ENCODE data around the gene MBD2.

MBD2 gene

DNA sequence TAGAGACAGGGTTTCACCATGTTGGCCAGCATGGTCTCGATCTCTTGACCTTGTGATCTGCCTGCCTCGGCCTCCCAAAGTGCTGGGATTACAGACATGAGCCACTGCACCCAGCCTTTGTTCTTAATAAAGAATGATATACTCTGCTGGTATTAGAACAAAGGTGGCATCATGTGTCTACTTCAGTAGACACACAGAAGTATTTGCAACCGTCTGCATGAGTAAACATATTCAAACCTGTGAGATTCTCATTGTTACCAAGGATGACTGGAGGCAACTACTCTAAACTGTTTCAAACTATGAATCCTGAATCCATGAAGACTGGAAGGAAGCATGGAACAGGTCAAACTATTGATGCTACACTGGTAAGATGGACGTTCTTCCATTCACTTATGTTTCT is 32.1 kb downstream of the MBD2 start:
- no peak for DNase-seq

DNA sequence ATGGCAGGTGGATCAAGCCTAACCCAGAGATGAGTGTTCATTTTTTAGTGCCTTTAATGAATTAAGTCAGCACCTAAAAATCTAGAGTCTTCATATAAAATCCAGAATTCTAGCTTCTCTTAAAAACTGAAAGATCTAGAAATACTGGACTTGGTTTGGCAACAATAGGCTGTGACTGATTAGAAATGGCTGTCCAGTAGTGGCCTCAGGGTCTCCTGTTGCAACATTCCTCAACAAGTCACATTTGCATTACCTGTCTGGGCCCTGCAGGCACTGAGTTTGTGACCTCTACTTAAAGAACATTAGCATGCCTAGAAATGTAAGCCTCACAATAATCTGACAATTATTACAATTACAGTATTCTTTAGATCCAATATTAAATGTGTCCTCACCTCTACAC is 33.1 kb downstream of the MBD2 start:
- no peak for DNase-seq

DNA sequence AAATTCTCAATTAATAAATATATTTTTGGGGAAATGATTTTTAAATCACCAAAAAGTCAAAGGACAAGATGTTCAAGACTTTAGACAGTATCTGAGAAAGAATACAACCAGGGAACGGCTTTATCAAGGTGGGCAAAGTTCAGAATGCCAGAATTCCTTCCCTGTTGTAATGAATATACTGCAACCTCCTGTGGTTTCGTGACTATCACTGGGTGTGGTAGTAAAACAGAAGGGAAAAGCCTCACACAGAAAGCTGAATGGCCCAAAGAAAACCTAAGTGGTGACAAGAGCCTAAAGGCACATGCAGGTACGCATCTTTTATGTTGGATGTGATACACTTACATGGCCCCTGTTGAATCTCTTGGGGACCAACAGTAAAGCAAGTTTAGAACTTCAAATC is 37.1 kb downstream of the MBD2 start:
- DNase-seq, result no peak

DNA sequence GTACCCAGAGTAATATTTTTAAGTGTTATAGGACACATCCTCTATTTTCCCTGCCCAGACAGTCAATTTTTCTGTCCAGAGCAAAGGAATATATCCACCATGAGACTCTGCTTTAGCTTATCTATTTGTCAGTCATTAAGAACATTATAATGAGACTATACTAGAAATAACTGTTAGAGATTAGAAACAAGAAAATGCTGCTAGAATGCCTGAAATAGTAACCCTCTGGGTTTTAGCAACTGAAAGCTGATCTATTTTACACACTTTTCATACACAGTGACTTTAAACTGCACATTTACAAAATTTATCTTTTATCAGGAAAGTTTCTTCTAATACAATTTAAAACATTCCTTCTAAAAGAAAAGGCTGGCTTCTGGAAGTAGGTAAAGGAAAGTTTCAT is 39.6 kb downstream of the MBD2 start:
- no peak for DNase-seq

DNA sequence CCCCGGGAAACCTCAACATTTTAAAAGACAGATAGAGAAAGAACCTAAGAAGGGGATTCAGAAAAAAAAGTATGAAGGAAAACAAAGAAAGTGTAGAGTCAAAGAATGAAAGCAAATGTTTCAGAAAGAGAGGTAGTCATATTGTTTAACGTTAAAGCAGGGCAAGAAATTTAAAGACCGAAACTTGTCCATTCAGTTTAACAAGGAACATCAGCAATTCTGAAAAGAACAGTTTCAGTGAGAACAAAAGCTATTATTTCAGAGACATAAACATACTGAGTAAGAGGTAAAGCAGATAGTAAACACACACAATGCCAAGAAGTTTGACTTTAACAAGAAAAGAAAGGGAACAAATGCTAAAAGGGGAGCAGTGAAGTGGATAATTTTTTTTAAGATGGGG is 41.1 kb downstream of the MBD2 start:
- DNase-seq, result no peak

DNA sequence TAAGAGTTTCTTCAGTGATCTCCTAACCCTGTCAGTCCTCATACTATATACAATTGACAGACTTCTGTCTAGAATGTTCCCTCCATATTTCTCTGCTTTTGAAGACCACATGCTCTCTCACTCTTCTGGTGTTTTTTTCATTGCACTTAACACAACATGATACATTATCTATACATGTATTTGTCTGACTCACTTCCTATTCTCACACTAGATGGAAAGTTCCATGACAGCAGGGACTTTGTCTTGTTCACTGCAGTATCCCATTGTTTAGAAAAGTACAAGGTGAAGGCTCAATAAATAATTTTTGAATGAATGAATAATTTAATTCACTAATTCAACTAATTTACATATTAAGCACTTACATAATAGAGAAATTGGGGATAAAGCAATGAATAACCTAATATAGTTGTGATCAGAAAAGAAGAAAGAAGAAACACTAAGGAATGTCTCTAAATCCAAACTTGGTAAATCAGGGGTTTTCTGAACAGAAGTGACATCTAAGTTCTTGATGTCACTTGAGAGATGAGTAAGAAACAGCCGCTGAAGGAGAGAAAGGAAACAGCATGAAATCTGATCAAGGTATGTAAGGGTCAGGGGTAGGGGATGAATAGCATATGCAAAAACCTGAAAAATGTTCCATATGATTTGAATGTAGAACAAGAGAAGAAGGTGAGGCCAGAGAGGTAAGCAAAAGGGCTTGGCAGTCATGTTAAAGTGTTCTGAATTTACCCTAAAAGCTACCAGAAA is 42.4 kb downstream of the MBD2 start:
- no peak for DNase-seq

DNA sequence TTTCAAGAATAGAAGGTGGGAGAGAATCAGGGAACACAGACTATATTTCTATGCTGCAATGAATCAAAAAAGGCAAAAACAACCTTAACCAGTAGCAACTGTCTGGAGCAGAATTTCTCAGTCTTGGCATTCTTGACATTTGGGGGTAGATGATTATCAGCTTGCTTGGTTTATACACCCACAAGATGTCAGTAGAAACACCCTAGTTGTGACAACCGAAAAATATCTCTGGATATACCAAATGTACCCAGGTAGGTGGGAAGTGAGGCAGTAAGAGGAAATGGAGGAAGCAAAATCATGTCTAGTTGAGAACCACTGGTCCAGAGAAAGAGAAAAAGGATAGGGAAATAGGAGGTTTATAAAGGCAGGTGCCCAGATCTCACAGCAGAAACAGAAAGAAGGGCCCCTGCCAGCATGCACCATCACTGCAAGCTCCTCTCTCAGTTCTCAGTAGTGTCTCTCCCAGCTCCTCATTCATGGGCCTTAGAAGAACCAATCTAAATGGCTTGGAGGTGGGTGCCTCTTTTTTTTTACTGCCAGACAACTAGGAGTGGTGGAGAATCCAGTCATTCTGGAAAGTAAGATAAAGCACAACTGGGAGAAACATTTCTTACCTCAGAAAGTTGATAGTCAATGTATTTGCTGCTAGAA is 50.4 kb downstream of the MBD2 start:
- DNase-seq, result no peak

DNA sequence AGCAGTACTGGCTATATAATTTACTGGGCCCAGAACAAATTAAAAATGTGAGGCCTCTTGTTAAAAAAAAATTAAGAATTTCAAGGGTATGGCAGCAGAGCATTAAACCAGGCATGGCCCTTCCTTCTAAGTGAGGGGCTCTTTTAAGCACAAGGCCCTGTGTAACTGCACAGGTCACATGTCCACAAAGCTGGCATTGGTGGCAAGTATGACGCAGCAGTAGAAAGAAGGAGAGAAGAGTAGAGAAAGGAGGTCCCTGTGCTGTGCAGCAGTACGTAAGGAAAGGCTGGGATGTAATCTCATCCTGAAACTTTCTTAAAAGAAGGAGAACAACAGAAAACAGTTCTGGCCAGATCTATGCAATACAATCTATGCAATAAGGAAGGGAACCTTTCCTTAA is 51.2 kb downstream of the MBD2 start:
- DNase-seq, result no peak

DNA sequence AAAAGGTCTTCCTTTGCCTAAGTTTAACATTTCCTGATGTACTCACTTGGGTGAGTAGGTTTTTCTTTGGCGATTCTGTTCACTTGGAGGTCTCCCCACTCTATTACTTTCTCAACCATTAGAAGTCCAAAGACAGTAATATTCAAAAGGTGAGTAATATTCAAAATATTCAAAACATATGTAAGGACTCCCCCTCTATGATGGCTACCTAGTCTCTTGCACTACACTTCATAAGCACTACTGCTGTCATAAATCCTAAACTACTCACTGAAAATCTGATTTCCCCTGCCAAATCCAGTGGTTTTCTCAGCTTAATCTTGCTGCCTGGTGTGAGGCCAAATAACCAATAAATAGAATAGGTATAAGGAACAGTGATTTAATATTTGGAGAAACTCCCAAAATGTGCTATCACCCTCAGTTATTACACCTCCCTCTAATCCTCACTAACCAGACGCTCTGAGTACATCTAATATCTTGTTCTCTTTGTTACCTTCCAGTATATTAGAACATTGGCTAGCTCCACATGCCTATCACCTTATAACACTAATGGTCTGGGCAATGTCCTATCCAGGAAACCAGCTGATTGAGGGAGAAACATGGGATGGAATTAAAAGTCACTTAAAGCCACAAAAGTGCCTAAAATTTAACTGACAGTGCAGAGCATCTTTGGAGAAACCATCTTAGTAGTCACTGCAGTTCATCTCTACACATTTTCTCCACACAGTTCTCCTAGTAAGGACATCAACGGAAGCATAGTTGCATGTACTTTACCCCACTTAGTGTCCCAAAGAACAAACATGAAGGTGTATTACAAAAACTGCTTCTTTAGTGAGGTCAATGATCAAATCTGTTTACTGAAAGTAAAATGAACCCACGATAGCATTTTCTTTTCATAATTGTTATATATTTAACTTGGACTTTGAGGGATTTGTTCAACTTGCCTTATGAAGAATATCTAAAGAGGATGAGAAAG is 54.8 kb downstream of the MBD2 start:
- DNase-seq, result no peak

DNA sequence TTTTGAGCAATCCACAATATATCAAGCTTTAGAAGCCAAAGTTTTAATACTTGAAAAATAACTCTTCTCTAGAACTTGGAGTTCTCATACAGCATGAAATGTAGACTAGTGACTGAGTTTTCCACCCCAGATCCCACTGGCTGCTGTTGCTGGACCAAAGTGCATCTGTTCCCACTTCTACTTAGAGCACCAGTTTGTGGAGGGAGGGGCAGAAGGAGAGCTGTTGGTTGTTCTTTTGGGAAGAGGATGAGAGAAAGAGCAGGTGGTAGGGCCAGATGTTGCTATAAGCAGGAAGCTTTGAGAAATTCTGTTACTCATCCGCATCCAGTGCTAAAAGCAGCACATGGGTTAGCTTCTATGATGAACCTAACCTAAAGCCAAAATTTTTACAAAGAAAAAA is 59.0 kb downstream of the MBD2 start:
- DNase-seq, result no peak

DNA sequence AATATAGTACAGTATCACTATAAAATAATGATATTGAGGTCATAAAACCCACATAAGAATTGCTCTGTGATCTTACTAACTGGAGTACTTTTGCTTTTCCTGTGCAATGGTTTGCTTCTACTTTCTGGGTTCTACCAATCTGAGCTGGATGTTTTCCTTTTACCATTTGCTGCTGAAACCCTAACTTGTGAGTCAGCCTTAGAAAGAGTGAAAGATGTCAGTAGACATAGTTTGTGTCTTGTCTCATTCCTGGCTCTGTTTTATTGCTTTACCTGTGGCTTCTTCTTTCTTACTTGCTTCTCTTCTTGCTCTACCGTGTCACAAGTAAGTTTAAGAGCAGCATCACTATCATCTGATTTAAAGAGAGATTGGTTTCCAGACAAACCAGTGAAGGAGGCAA is 61.0 kb downstream of the MBD2 start:
- no peak for DNase-seq

DNA sequence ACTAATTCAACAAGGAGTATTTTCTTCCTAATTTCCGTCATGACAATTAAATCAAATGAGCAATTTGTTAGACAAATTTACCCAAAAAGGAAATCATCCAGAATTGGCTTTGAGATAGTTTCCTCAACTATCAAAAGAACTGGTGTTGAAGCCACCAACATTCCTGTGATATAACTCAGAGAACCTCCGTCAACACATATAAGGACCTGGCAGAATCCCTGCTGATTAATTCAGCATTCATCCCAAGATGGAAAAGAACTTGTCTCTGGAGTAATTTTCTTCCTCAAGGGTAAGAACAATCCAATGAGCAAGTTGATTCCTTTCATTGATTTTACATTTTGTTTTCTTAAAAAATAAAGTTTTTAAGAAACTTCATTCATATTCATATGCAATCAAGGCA is 62.0 kb downstream of the MBD2 start:
- DNase-seq, result no peak

DNA sequence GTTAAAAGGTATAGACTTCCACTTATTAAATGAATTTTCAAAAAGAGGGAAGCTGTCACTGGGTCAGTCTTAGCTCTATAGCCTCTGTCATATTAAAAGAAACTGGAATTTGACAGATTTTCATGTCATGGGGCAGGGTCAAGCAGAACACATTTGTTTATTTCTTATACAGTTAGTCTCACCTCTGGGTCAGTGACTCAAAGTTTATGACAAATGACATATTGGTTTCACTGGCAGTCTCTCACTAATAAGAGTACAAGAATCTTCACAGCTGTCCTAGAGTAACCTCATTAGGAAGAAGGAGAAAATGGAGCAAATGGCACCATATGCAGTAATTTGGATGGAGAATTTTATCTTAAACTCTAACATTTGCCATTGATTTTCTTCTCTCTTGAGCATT is 63.2 kb downstream of the MBD2 start:
- no peak for DNase-seq

DNA sequence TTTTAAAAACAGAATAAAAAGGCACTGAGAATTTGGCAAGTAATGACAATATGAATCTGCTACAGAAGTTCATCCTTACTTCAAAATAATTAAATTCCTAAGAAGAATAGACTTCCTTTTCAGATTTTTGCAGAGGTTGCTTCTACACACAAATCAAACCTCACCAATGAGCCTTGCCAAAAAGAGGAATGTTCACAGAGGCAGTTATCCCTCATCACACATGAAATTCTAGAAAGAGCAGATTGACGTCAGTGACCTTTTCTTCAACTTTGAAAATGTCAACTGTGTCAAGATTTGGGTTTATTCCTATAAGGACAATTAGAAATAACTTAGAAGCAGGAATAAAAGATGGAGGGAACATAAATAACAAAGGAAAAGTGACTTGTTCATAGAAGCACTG is 64.6 kb downstream of the MBD2 start:
- no peak for DNase-seq

DNA sequence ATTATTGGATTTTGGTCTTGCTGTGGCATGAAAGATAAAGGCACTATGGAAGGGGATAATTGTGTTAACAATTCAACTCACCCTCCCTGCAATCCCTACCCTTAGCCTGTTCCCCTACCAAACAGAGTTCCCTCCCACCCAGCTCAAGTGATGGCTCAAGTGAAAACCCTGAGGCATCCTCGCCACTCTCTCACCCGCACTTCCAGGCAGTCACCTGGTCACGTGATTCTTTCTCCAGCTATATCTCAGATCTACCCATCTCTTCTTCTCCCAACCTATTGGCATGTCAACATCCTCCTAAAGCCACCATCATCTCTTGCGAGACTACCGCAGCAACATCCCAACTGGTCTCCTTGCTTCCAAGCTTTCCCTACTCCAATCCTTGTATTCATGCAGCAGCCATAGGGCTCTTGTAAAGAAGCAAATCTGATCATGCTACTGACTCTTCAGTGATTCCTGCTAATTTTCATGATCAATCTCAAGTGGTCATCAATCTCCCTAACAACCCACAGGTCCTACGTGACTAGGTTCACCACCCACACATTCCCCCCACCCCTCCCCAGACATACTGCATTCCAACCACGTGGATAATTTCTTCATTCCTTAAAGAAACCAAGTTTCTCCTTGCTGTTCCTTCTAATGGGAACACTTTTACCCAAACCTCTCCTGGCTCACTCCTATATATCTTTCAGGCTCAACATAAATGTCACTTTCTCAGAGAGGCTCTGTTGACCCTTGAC is 66.7 kb downstream of the MBD2 start:
- DNase-seq, result no peak

DNA sequence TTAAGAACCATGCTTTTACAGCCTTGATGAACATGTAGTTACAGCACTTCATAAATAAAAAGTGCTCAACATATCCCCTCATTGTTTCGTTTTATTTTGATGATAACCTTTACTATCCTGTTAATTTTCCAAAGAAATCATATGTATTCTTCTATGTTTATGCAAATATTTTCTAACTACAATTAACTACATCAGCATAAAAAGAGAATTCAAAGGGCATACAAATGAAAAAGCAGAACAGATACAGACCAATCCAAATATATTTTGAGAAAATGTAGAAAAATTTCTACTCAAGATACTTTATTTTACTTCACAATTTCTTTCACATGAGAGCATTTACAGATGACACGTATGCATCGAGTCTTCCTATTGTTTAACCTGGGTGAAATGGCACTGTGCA is 69.1 kb downstream of the MBD2 start:
- DNase-seq, result no peak

DNA sequence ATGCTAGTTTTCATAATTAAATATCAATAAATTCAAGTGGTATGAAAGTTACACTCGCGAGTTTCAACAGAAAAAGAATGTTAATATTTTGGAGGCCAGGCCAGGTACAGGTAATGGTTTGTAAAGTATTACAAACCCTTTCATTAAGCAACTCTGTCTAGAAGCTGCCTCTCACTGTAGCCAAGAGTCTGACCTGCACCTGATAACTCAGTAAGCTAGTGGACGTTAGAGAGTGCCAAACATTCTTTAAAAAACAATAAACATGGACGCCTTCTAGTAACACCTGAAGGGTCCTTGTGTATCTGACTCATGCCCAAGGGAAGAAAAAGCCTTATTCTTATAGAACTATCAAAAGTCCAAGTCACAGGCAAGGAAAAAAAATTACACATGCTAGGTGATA is 70.2 kb downstream of the MBD2 start:
- no peak for DNase-seq

DNA sequence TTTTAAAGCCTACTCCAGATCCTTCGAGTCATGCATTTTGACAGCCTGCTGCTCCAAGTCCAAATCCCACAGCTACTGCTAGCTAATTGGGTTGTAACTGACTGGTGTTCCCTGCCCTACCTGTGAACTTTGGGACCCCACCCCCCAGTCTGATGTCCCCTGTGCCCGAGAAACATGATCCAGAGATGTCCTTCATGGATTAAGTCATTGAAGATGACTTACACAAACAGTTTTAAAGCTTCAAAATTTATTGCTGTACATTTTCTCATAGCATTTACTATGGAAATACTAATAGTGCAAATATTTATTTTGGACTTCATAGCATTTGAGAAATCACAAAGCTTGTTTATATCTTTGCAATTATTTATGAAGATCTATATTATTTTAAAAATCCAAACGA is 73.1 kb downstream of the MBD2 start:
- DNase-seq, result no peak

DNA sequence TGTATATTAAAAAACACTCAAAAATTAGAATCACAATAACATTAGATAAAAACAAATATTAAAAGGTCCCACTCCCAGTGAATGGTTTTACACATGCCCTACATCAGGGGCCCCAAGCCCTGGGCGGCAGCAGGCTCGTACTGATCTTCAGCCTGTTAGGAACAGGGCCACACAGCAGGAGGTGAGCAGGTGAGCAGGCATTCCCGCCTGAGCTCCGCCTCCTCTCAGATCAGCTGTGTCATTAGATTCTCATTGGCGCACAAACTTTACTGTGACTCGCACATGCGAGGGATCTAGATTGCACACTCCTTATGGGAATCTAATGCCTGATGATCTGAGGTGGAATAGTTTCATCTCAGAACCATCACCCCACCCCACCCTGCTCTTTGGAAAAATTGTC is 74.2 kb downstream of the MBD2 start:
- DNase-seq, result no peak

DNA sequence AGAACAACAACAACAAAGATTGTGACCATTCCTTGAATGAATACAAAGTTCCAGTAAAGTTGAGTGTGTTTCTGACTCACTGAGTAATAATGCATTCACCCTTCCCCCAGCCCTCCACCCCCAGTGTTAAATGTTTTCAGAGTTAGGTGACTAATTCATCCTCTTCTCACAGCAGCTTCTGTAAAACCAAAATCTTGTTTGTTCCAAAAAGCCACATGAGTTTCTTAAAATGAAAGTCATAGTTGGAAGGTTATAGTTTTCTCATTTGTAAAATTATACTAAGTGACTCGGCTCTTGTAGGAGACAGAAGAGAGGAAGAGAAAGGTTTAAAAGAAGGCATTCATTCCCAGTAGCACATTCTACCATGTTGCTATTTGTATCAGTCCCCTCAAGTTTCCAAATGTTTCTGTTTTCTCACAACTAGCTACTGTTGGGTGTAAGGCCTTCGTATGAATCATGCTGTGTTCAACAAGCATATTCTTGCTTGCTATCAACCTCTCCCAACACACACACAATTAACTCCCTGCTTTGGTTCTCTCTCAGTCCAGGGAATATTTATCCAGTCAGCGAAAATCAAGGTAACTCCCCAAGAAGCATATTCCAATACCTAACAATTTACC is 75.3 kb downstream of the MBD2 start:
- DNase-seq, result no peak

DNA sequence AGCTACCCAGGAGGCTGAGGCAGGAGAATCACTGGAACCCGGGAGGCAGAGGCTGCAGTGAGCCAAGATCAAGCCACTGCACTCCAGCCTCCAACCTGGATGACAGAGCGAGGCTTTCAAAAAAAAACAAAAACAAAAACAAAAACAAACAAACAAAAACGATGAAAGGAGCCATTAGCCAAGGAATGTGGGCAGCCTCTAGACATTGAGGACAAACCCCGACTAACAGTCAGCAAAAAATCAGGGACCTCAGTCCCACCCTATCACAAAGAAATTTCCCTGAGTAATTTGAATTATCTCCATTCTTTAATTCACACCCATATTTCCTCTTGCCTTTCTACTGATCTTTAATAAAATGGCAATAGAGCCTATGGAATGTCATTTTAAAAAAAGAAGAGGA is 75.8 kb downstream of the MBD2 start:
- no peak for DNase-seq

DNA sequence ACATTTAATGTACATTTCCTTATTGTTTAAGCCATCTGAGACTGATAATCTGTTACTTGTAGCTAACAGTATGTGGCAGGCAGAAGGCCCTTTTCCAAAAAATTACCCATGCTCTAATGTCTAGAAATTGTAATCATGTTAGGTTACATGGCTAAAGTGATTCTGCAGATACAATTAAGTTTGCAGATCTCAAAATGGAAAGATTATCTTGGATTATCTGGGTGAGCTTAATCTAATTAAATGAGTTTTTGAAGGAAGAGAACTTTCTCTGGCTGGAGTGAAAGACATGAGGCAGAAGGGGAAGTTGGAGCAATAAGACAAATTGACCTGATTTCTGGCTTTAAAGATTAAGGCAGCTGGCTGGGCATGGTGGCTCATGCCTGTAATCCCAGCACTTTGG is 76.3 kb downstream of the MBD2 start:
- no peak for DNase-seq

DNA sequence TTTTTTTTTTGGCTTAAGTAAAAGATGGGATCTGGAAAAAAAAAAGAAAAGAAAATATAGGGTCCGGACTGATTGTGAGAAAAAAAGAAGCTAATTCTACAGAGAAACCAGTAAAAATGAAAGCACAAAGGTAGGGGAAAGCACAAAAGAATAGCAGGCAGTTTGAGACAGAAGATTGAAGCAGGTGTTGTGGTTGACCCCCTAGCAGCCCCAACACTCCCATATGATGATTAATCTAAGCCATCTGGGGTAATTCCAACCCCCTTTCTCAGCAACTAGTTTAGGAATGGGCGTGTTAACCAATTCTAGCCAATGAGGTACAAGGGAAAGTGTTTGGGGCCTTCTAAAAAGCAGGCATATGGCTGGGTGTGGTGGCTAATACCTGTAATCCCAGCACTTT is 77.0 kb downstream of the MBD2 start:
- DNase-seq, result no peak

Measured in retina (tissue), 1 donor.